Endodermal cell (in vitro differentiated cells): ENCODE results near the gene SRBD1. TPM values are rescaled to one million over a fixed set of nuclear protein-coding genes. Genes with fewer than 3 reads are reported as not detected.

ENCODE experiments used
- DNase-seq: peaks from one replicate; pipeline ENCODE4 v3.0.0-alpha.2; 2017
- H3K27ac ChIP-seq: 2 replicates; pipeline ENCODE4 v1.5.1; 2013; ENCODE audit warnings: mild to moderate bottlenecking, low read depth, low read length, moderate library complexity
- H3K27me3 ChIP-seq: 2 replicates; pipeline ENCODE4 v1.6.1; 2013; ENCODE audit warnings: mild to moderate bottlenecking, low read length, moderate library complexity; ENCODE audit not compliant: insufficient read depth, control insufficient read depth, poor library complexity, severe bottlenecking
- H3K36me3 ChIP-seq: 2 replicates; pipeline ENCODE4 v1.7.0; 2013; ENCODE audit warnings: mild to moderate bottlenecking, low read length, moderate library complexity; ENCODE audit not compliant: control insufficient read depth, insufficient read depth
- H3K4me1 ChIP-seq: one replicate; pipeline ENCODE4 v1.7.0; 2013; ENCODE audit warnings: low read length; ENCODE audit not compliant: control insufficient read depth, insufficient read depth
- H3K4me3 ChIP-seq: 2 replicates; pipeline ENCODE4 v1.5.1; 2013; ENCODE audit warnings: mild to moderate bottlenecking, low read length, moderate library complexity
- H3K9ac ChIP-seq: 2 replicates; pipeline ENCODE4 v1.6.1; 2013; ENCODE audit warnings: mild to moderate bottlenecking, low read length, moderate library complexity; ENCODE audit not compliant: poor library complexity, severe bottlenecking; ENCODE audit errors: extremely low read depth
- H3K9me3 ChIP-seq: 2 replicates; pipeline ENCODE4 v1.6.1; 2013; ENCODE audit warnings: mild to moderate bottlenecking, low read length, moderate library complexity; ENCODE audit not compliant: control insufficient read depth
- H3K27ac Mint-ChIP-seq: 2 replicates; pipeline ENCODE4 v1.8.0; 2020; ENCODE audit warnings: mixed read lengths
- H3K27me3 Mint-ChIP-seq: 2 replicates; pipeline ENCODE4 v1.8.0; 2021; ENCODE audit warnings: mild to moderate bottlenecking, mixed read lengths; ENCODE audit not compliant: insufficient read depth
- H3K36me3 Mint-ChIP-seq: 2 replicates; pipeline ENCODE4 v1.8.0; 2020; ENCODE audit warnings: low read depth, mixed read lengths
- H3K4me1 Mint-ChIP-seq: 2 replicates; pipeline ENCODE4 v1.8.0; 2020; ENCODE audit warnings: mixed read lengths
- H3K4me3 Mint-ChIP-seq: 2 replicates; pipeline ENCODE4 v1.8.0; 2020; ENCODE audit warnings: mild to moderate bottlenecking, moderate library complexity, mixed read lengths
- H3K9me3 Mint-ChIP-seq: 2 replicates; pipeline ENCODE4 v1.8.0; 2020; ENCODE audit warnings: mild to moderate bottlenecking, mixed read lengths
- WGBS, 2 experiments: methylation state at CpG; one replicate each; pipeline versions ENCODE4 v1.1.5 to v1.1.7; 2013; ENCODE audit warnings: missing lambda C conversion rate in 2 of 2, mixed read lengths in 1 of 2; ENCODE audit not compliant: insufficient coverage in 1 of 2, insufficient read length in 1 of 2; 5-methylcytosine and 5-hydroxymethylcytosine counted together
- total RNA-seq, 2 donors: library from RNA; stranded (reverse); fragmentation: NEBNext Ultra II Directional in 1 of 2; extraction: Animal tissue kit (Norgen Biotek cat#: 25700) in 1 of 2; gene quantifications; 2 replicates in 1 of 2; 3 replicates in 1 of 2; pipeline ENCODE4 v1.2.1, GENCODE V29; 2021
- TF ChIP-seq, protein P1 (sequence below): fragments of 200-600 bp; sonication (generic); conservative IDR thresholded peaks from 2 replicates; pipeline ENCODE4 v1.5.0; 2021; ENCODE audit warnings: antibody characterized with exemption, mild to moderate bottlenecking

SRBD1 gene
- total RNA-seq, 2 donors from 2014 or later = 17.7 to 19.6 TPM

DNA sequence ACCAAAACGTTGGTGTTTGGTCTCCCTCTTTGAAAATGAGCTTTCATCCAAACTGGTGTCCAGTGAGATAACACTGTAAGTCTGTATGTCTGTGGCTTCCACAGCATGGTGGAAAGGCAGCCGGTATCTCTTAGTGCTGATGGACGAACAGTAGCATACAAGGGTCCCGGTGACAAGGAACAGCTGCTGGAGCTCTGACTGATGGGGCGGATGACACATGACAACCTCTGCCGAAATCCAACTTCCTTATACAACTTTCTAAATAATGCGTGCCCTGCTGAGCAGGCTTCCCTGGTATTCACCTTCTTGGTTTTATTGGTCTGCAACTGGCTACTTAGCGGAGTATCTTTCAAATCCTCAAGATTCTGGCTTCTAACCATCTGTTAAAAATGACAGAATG, 216.2 kb downstream of the SRBD1 start:
- peaks cover 7% of the 10 kb centered on the region for H3K4me1 ChIP-seq
- DNase-seq = no peak
- Mint-ChIP-seq H3K36me3 (peaks cover 3% of the 10 kb centered on the region), H3K4me1 (peaks cover 19% of the 10 kb centered on the region), H3K27ac (no peak overlapping the region), H3K4me3 (no peak overlapping the region), H3K27me3 (no peaks in the 10 kb centered on the region), H3K9me3 (no peaks in the 10 kb centered on the region)
- TF ChIP-seq, protein P1, sequence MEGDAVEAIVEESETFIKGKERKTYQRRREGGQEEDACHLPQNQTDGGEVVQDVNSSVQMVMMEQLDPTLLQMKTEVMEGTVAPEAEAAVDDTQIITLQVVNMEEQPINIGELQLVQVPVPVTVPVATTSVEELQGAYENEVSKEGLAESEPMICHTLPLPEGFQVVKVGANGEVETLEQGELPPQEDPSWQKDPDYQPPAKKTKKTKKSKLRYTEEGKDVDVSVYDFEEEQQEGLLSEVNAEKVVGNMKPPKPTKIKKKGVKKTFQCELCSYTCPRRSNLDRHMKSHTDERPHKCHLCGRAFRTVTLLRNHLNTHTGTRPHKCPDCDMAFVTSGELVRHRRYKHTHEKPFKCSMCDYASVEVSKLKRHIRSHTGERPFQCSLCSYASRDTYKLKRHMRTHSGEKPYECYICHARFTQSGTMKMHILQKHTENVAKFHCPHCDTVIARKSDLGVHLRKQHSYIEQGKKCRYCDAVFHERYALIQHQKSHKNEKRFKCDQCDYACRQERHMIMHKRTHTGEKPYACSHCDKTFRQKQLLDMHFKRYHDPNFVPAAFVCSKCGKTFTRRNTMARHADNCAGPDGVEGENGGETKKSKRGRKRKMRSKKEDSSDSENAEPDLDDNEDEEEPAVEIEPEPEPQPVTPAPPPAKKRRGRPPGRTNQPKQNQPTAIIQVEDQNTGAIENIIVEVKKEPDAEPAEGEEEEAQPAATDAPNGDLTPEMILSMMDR = no peak
- no peaks in the 10 kb centered on the region for H3K9me3 ChIP-seq
- 89 to 95% methylated on average over 6 to 8 of the region's 8 CpGs for WGBS, 2 experiments
- H3K27ac ChIP-seq = no peak overlapping the region
- no peaks in the 10 kb centered on the region for H3K36me3 ChIP-seq
- H3K27me3 ChIP-seq = no peaks in the 10 kb centered on the region
- H3K9ac ChIP-seq = no peak overlapping the region
- H3K4me3 ChIP-seq = no peak overlapping the region

DNA sequence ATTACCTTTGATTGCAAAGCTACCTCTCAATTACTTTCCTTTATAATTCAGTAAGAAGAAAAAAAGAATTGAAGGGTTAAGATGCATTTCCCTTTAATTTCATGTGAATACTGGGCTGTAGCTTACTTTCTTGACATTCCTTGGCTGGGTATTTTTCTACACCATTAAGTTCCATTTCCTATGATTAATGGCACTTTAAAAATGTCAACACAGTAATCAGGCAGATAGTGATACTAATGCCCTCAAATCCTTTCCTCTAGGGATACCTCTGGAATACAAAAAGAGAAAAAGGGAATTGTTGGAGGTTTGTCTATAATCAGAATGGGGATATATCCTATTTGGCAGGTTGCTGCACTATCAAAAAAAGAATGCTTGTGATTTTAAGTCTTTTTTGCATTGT, 216.9 kb downstream of the SRBD1 start:
- no peak overlapping the region for H3K4me3 Mint-ChIP-seq
- Histone ChIP-seq H3K36me3 (peaks cover under 1% of the 10 kb centered on the region), H3K27ac (no peak overlapping the region), H3K4me3 (no peak overlapping the region), H3K9ac (no peak overlapping the region), H3K9me3 (no peaks in the 10 kb centered on the region), H3K4me1 (peaks cover 7% of the 10 kb centered on the region), H3K27me3 (no peaks in the 10 kb centered on the region)
- H3K9me3 Mint-ChIP-seq = no peaks in the 10 kb centered on the region
- no peaks in the 10 kb centered on the region for H3K27me3 Mint-ChIP-seq
- DNase-seq = no peak
- H3K4me1 Mint-ChIP-seq = peaks cover 24% of the 10 kb centered on the region
- TF ChIP-seq, protein P1 = no peak
- H3K27ac Mint-ChIP-seq = no peak overlapping the region
- H3K36me3 Mint-ChIP-seq = peaks cover 5% of the 10 kb centered on the region

DNA sequence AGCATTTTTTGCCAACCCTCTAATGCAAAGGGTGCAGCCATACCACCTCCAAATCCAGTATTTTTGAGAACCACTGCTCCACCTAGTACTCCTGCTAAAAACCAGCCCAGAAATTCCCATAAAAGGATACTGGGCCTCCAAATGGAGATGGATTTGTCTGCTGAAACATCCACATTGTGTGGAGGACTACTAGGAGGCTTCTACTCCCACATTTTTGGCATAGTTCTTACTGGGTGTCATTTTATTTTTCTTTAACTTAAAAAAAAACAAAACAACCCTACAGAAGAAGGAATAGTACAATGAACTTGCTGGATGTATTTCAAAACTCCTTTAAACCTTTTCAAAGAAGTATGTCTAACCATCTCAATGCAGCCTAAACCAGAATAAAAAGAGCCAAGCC, 219.2 kb downstream of the SRBD1 start:
- no peaks in the 10 kb centered on the region for H3K9me3 Mint-ChIP-seq
- DNase-seq = no peak
- H3K4me1 ChIP-seq = peaks cover 7% of the 10 kb centered on the region
- no peak overlapping the region for H3K4me3 ChIP-seq
- H3K27me3 Mint-ChIP-seq = no peaks in the 10 kb centered on the region
- H3K27ac Mint-ChIP-seq = no peak overlapping the region
- peaks cover 16% of the 10 kb centered on the region for H3K36me3 Mint-ChIP-seq
- peaks cover 13% of the 10 kb centered on the region for H3K36me3 ChIP-seq
- H3K27me3 ChIP-seq = no peaks in the 10 kb centered on the region
- H3K27ac ChIP-seq = no peak overlapping the region
- peaks cover 24% of the 10 kb centered on the region for H3K4me1 Mint-ChIP-seq
- H3K4me3 Mint-ChIP-seq = no peak overlapping the region
- TF ChIP-seq, protein P1 = no peak
- no peak overlapping the region for H3K9ac ChIP-seq
- no peaks in the 10 kb centered on the region for H3K9me3 ChIP-seq
